A549 (cell line): Measurements from ENCODE around the gene RFC4.

Experiments used
- CBX8 ChIP-seq: fragments of 200-600 bp; sonication (generic); IDR thresholded peaks from 2 replicates; pipeline ENCODE4 v1.6.1; 2016
- CHD2 ChIP-seq: fragments of 150-350 bp; IDR thresholded peaks from 2 replicates; pipeline ENCODE4 v1.6.1; 2014; ENCODE audit warnings: low read length; ENCODE audit not compliant: partially characterized antibody
- FOSL2 ChIP-seq, 2 experiments: fragments of 450-650 bp in 1 of 2; fragments of >200 bp in 1 of 2; sonication (Bioruptor Twin) in 1 of 2; formaldehyde crosslinking; IDR thresholded peaks; 2 replicates each; pipeline versions ENCODE4 v1.5.0 to v1.6.1; 2016 to 2020; ENCODE audit warnings: mild to moderate bottlenecking in 1 of 2, moderate library complexity in 1 of 2
- JUNB ChIP-seq: fragments of >200 bp; sonication (Bioruptor Twin); formaldehyde crosslinking; IDR thresholded peaks from 2 replicates; pipeline ENCODE4 v1.6.1; 2016
- KDM5A ChIP-seq: fragments of 200-600 bp; sonication (generic); IDR thresholded peaks from 2 replicates; pipeline ENCODE4 v1.6.1; 2016; ENCODE audit warnings: antibody characterized with exemption, mild to moderate bottlenecking
- MAZ ChIP-seq: fragments of 150-350 bp; IDR thresholded peaks from 2 replicates; pipeline ENCODE4 v1.6.1; 2014; ENCODE audit warnings: antibody characterized with exemption, low read depth, low read length, borderline replicate concordance
- POLR2A ChIP-seq: IDR thresholded peaks from 2 replicates; pipeline ENCODE4 v1.6.1; 2012; ENCODE audit warnings: mild to moderate bottlenecking, low read length
- RAD21 ChIP-seq, 2 experiments: fragments of >200 bp in 1 of 2; sonication (Bioruptor Twin) in 1 of 2; formaldehyde crosslinking in 1 of 2; IDR thresholded peaks in 1 of 2; conservative IDR thresholded peaks in 1 of 2; 2 replicates in 1 of 2; 3 replicates in 1 of 2; pipeline ENCODE4 v1.6.1; 2012 to 2018; ENCODE audit warnings: inconsistent platforms in 1 of 2
- RCOR1 ChIP-seq: fragments of 150-350 bp; IDR thresholded peaks from 2 replicates; pipeline ENCODE4 v1.6.1; 2014; ENCODE audit warnings: antibody characterized with exemption, low read length, low read depth
- RNF2 ChIP-seq: fragments of 200-600 bp; sonication (generic); IDR thresholded peaks from 2 replicates; pipeline ENCODE4 v1.6.1; 2016; ENCODE audit warnings: low read depth, mild to moderate bottlenecking, antibody characterized with exemption, moderate library complexity, borderline replicate concordance
- TF ChIP-seq, protein P1 (sequence below): fragments of >200 bp; sonication (Bioruptor Twin); formaldehyde crosslinking; IDR thresholded peaks from 3 replicates; pipeline ENCODE4 v1.5.1; 2016
- TF ChIP-seq, protein P2 (sequence below): IDR thresholded peaks from 2 replicates; pipeline ENCODE4 v1.6.1; 2012
- TF ChIP-seq, protein P3 (sequence below): fragments of 200-600 bp; sonication (generic); IDR thresholded peaks from 2 replicates; pipeline ENCODE4 v1.6.1; 2016; ENCODE audit warnings: antibody characterized with exemption, mild to moderate bottlenecking, moderate library complexity

DNA sequence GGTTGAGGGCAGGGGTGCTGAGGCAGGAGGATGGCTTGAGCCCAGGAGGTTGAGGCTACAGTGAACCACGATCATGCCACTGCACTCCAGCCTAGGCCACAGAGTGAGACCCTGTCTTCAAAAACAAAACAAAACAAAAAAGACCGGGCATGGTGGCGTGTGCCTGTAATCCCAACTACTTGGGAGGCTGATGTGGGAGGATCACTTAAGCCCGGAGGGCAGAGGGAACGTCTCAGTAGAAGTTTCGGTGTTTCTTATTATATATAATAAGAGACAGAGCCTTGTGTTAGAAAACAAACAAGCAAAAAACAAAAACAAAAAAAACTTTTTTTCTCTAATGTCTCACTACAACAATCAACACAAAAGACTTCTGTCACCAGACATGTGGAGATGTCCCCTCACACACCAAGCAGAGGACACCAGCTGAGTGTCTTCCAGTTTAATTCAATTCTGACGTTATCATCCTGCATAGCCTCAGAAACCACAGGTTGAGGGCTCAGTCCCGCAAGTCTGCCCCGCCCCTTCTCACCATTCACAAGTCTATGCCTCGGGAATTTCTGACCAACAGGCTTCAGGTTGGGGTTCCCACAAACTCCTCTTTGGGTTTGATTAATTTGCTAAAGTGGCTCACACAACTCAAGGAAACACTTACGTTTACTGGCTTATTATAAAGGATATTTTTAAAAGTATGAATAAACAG lies 46.9 kb downstream of the RFC4 start:
- TF ChIP-seq MAZ, result no peak
- TF ChIP-seq, protein P1, sequence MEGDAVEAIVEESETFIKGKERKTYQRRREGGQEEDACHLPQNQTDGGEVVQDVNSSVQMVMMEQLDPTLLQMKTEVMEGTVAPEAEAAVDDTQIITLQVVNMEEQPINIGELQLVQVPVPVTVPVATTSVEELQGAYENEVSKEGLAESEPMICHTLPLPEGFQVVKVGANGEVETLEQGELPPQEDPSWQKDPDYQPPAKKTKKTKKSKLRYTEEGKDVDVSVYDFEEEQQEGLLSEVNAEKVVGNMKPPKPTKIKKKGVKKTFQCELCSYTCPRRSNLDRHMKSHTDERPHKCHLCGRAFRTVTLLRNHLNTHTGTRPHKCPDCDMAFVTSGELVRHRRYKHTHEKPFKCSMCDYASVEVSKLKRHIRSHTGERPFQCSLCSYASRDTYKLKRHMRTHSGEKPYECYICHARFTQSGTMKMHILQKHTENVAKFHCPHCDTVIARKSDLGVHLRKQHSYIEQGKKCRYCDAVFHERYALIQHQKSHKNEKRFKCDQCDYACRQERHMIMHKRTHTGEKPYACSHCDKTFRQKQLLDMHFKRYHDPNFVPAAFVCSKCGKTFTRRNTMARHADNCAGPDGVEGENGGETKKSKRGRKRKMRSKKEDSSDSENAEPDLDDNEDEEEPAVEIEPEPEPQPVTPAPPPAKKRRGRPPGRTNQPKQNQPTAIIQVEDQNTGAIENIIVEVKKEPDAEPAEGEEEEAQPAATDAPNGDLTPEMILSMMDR, result no peak
- TF ChIP-seq POLR2A, result no peak
- TF ChIP-seq JUNB, result no peak
- TF ChIP-seq RAD21 (conservative IDR thresholded peaks at IDR 0.05 in 1 of 2, IDR thresholded peaks at IDR 0.05 in 1 of 2), result no peak
- TF ChIP-seq, protein P2, sequence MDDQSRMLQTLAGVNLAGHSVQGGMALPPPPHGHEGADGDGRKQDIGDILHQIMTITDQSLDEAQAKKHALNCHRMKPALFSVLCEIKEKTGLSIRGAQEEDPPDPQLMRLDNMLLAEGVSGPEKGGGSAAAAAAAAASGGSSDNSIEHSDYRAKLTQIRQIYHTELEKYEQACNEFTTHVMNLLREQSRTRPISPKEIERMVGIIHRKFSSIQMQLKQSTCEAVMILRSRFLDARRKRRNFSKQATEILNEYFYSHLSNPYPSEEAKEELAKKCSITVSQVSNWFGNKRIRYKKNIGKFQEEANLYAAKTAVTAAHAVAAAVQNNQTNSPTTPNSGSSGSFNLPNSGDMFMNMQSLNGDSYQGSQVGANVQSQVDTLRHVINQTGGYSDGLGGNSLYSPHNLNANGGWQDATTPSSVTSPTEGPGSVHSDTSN, result no peak
- no peak for TF ChIP-seq RCOR1
- no peak for TF ChIP-seq CBX8
- TF ChIP-seq KDM5A, result no peak
- TF ChIP-seq, protein P3, sequence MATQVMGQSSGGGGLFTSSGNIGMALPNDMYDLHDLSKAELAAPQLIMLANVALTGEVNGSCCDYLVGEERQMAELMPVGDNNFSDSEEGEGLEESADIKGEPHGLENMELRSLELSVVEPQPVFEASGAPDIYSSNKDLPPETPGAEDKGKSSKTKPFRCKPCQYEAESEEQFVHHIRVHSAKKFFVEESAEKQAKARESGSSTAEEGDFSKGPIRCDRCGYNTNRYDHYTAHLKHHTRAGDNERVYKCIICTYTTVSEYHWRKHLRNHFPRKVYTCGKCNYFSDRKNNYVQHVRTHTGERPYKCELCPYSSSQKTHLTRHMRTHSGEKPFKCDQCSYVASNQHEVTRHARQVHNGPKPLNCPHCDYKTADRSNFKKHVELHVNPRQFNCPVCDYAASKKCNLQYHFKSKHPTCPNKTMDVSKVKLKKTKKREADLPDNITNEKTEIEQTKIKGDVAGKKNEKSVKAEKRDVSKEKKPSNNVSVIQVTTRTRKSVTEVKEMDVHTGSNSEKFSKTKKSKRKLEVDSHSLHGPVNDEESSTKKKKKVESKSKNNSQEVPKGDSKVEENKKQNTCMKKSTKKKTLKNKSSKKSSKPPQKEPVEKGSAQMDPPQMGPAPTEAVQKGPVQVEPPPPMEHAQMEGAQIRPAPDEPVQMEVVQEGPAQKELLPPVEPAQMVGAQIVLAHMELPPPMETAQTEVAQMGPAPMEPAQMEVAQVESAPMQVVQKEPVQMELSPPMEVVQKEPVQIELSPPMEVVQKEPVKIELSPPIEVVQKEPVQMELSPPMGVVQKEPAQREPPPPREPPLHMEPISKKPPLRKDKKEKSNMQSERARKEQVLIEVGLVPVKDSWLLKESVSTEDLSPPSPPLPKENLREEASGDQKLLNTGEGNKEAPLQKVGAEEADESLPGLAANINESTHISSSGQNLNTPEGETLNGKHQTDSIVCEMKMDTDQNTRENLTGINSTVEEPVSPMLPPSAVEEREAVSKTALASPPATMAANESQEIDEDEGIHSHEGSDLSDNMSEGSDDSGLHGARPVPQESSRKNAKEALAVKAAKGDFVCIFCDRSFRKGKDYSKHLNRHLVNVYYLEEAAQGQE, result no peak
- no peak for TF ChIP-seq RNF2
- no peak for TF ChIP-seq CHD2
- TF ChIP-seq FOSL2 (IDR thresholded peaks at IDR 0.05), result no peak
- TF ChIP-seq FOSL2 (CRISPR knock-in tag; IDR thresholded peaks at IDR 0.05), result no peak
